Right renal cortex interstitium (tissue), 3 donors: Measurements from ENCODE around the gene ABLIM2. TPM values are rescaled to one million over a fixed set of nuclear protein-coding genes. Genes with fewer than 3 reads are reported as not detected.
"Not testable (repeated sequence)": the region's sequence is repeated elsewhere in the genome, so short reads cannot be mapped to it uniquely, and the experiment has no call there.

ENCODE experiments used
- DNase-seq, 3 donors: peaks; one replicate each; pipeline ENCODE4 v3.0.0-alpha.2; 2013; ENCODE audit warnings: low read depth in 3 of 3, low spot score in 2 of 3
- polyA plus RNA-seq, 3 donors: library from polyadenylated mRNA; unstranded; fragments of 120-200 nt; gene quantifications; one replicate each; pipeline ENCODE4 v1.2.1, GENCODE V29; 2013; ENCODE audit not compliant: insufficient read length in 3 of 3

The ABLIM2 gene
- polyA plus RNA-seq, 3 donors = 6.5 to 7.2 (median 6.9) TPM

DNA sequence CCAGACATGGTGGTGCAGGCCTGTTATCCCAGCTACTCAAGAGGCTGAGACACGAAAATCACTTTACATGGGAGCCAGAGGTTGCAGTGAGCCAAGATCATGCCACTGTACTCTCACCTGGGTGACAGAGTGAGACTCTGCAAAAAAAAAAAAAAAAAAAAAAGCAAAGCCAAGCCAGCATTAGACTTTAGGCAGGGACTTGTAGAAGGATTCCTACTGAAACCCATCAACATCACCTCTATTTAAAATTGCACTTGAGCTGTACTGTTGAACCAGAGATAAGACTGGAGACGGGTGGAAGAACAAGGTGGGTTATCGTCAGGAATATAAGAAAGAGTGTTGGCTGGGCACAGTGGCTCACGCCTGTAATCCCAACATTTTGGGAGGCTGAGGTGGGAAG, 203.2 kb downstream of the ABLIM2 start:
- no peak for DNase-seq

DNA sequence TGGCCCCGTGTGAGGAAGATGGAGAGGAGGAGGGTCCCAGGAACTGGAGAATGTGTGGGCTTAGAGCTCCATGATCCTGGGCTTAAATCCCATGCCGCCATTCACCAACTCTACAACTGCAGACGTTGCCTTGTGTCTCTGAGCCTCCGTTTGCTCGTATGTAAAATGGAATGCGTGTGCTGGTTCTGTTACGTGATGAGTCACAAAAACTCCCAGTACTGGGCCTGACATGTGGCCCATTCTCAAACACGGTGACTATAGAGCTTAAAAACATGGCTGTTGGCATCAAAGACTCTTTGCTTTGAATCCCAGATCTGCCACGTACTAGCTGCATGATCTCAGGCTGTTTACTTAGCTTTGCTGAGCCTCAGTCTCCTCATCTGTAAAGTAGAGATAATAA, 206.0 kb downstream of the ABLIM2 start:
- DNase-seq = no peak

DNA sequence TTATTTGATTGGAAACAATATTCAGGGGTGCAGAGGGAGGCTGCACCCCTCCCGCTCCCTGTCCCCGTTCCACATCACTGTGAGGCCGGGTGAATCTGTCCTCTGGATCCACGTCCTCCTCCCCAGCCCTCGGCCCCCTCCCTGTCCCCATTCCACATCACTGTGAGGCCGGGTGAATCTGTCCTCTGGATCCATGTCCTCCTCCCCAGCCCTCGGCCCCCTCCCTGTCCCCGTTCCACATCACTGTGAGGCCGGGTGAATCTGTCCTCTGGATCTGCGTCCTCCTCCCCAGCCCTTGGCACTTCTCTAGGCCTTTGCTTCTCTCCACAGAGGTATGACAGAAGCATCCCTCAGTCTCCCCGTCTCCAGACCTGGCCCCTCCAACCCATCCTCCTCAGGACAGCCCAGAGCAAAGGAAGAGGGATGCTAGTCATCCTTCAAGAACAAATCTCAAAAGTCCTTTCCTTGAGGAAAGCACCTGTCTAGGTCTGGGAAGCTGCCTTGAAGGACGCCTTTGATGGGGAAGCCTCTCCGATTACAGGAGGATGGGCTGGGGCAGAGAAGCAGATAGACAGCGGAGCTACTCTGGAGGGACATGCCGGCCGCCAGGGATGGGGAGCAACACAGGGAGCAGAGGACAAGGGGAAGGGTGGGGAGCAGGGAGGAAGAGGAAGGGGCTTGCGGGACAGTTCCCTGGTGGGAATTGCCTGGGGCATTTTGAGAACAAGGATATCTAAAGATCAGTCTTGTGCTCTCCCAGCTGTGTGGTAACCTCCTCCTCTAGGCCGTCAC, 208.1 kb downstream of the ABLIM2 start:
- no peak for DNase-seq

DNA sequence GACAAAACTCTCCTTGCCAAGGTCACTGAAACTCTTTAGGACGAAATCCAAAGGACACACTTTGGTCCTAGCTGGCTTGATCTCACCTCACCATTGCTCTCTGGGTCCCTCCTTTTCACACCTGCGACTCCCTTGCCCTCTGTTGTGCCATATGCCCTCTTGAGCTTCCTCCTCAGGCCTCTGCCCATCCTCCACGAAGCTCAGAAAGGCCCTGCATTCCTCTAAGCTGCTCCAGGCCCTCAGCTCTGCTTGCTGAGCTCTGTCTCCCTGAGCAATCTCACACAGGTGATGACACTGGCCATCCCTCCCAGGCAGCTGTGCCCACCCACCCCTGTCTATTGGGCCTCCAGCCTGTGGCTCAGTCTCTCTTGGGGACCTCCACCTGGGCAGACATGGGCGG, 208.9 kb downstream of the ABLIM2 start:
- DNase-seq = no peak

DNA sequence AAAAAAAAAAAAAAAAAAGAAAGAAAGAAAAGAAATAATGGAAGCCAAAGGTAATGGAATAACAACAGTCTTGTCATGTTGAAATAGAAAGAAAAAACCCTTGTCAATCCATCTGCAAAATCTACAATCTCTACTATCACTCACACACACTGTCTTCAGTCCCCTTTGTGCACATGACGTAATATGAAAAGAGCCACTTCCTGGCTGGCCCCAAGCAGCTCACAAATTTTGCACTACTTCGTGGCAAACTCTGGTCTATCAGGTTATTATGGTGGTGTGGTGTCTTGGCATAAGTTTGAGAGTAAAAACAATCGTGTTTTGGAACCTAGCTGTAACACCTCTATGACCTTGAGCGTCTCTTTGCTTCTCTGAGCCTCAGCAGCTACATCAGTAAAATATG, 210.7 kb downstream of the ABLIM2 start:
- no peak for DNase-seq

DNA sequence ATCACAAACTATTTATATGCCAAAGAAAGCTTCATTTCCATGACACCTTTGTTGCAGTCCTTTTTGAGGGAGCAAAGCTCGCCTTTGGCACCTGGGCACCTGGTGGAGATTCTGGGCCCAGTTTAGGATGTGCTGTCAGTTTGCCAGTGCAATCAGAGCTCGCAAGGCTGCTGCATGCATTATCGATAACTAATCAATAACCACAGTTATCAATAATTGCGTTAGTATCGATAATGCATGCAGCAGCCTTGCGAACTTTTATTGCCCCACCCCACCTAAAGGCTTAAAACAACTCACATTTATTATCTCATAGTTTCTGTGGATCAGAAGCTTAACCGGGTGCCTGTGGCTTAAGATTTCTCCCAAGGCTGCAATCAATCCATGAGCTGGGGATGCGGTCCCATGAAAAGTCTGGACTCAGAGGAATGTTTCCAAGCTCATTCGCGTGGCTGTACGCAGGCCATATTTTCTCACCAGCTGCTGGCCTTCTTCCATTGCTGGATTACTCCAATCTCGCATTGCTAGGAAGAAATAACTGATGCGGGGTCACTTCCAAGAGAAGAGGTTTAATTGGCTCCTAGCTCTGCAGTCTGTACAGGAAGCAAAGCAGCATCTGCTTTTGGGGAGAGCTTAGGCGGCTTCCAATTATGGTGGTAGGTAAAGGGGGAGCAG, 212.8 kb downstream of the ABLIM2 start:
- DNase-seq = no peak

DNA sequence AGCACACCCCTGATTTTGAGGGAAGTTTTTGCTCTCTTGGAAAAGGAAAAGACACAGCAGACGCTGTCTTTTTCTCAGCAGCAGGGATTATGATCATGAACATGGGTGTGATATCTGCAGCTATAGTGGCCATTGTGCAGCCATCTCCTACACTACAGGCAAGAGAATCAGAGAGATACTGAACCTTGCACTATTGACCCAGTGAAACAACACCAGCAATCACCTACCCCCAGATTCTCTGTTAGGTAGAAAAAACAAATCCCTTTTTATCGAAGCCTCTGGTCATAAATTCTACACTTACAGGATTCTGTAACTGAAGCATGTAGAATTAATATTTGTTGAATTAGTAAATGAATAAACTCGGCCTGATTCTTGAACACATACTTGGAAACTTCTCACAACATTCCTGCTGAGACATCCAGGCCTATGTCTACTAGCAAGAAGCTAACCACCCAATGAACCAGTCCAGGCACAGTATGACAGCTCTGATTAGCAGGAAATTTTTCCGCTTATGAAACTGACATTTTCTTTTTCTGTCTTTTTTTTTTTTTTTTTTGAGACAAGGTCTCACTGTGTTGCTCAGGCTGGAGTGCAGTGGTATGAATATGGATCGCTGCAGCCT, 213.9 kb downstream of the ABLIM2 start:
- DNase-seq = no peak

DNA sequence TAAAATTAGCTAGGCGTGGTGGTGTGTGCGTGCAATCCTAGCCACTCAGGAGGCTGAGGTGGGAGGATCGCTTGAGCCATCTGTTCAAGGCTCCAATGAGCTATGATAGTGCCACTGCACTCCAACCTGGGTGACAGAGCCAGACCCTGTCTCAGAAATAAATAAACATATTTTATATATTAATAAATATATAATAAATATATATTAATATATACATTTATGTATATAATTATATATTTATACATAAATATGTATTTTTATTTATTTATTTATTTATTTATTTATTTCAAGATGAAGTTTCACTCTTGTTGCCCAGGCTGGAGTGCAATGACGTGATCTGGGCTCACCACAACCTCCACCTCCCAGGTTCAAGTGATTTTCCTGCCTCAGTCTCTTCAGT, 214.9 kb downstream of the ABLIM2 start:
- not testable (repeated sequence) for DNase-seq

DNA sequence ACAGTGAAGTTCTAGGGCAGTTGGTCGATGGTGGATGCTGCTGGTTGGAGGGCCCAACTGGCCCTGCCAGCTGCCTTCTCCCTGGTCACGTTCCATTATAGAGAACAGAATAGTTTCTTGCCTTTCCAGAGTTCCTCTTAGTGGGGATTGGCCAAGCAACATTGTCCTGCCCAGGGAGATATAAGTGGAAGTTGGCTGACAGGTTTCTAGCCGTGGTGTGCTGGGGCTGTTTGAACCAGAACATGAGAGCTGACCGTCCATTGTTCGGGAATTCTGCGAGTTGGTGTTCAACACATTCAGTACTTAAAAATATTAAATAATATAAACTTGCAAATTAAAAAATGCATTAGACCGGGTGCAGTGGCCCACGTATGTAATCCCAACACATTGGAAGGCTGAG, 215.4 kb downstream of the ABLIM2 start:
- no peak for DNase-seq

DNA sequence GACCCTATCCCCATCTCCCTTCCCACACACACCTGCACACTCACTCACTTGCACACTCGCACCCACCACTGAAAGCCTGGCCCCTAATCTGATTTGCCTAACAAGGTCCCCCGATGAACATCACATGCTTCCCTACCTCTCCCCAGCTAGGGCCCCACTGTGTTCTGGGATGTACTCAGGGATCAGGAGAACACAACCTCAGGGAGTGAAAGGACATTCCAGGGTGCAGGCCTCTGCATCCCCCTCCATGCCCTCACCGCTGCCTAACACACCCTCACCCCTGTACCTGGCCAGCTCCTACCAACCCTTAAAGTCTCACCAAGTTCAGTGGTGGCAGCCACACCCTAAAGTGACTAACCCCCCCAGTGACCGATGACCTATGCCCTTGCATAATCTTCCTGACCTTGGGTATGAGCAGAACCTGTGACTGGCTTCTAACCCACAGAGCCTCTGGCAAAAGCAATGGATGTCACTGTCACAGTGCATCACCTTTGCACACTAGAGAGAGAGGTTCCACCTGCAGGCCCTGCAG, 216.6 kb downstream of the ABLIM2 start:
- no peak for DNase-seq

DNA sequence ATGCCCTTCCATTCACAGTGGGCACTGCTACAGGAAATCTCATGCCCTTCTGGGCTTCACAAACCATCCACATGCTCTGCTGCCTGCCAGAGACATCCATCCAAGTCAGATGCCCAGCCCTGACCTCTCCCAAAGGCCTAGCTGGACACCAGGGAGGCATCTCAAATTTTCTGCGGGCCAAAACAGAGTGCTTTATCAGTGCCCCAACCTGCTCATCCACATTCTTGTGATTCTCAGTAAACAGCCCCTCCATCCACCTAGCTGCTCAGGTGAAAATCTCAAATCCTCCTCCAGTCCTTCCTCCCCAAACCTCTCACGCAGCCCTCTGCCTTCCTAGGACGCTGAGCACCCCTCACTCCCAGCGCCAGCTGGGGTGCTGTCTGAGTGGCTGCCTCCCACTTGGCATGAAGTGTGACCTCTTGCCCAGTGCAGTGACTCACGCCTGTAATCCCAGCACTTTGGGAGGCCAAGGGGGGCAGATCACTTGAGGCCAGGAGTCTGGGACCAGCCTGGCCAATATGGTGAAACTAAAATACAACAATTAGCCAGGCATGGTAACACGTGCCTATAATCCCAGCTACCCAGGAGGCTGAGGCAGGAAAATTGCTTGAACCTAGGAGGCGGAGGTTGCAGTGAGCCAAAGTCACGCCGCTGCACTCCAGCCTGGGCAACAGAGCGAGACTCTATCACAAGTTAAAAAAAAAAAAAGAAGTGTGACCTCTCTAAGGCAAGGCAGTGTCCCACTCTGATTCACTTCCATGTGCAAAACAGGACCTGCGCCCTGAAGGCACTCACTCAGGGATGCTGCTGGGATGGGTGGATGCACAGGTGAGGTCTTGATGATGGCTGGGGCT, 217.3 kb downstream of the ABLIM2 start:
- DNase-seq = no peak

DNA sequence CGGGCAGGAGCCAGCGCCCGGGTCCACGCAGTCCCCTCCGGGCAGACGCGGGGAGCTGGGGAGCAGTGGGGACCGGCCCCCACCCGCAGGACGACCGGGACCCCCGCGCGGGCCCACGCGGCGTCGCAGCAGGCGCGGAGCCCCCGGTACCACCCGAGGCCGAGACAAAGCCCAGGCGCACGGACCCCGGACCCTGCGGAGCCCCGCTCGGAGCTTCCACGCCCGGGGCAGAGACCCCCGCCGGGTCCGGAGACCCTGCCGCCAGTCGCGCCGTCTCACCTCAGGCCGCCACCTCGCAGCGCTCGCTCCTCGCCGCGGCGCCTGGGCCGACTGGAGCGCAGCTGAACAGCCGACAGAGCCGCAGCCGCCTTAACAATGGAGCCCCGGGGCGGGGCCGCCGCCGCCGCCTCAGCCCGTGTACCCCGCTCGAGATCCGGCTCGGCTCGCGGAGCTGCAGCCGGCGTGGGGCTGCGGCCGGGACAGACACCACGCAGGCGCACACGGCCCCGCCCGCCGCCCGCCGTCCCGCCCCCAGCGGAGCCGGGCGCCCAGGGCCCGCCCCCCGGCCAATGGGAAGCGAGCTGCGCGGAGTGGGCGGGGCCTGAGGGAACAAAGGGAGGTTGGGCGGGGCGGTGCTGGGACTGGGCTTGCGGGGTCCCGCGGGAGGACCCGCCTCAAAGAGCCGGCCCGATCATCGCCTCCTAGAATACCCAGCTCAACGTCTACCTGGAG, 219.1 kb downstream of the ABLIM2 start, which contains the start of gene AFAP1:
TSS of gene AFAP1 (minus strand) at position 485 of the 732 bp plus-strand sequence. CDS start 67,783 bp downstream, outside the sequence.
- peak in 2 of 3 donors; percentile 82 to 84 for DNase-seq

DNA sequence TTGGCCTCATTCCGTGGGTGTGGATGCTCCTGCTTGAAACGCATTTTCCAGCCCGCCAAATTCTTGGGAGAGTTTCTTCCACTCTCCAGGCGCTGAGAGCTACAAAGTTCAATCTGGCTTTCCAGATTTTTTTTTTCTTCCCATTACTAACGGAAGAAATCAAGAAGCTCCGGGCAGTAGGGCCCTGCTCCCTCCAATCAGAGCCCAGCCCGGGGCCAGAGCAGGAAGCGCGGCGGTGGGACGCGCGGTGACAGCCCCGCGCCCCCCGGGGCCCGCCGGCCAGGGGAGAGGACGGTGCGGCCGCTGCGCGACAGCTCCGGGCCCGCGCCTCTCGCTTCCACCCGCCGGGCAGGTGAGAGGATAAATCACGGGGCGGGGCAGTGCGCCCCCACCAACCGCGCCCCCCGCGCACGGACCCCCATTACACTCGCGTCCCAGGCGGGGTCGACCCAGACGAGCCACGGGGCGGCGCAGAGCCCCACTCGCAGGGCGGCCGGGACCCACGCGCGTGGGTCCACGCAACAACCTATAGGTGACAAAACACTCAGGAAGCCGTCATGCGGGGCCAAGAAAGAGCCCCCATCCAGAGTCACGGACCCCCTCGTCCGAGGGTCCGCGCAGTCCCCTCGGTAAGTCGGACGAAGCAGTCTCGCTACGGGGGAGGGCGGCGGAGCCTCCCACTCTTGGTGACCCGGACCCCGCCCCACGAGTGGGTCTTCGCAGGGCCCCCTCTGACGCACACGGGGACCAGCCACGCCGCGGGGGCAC, 219.8 kb downstream of the ABLIM2 start:
- no peak for DNase-seq

DNA sequence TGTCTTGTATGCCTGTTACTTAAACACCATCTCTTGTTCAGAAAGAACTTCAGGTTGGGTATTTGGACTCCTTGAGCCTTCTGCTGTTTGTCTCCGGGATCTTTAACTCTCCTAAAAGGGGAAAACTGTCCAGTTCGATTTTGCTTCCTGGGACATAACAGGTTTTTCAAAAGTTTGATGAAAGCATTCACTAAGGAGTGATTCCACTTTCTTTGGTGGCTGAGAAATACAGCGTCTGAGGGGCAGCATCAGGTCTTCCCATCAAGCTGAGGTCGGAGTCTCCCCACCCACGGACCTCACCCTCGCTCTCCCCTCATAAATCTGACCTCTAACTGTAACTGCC, 220.4 kb downstream of the ABLIM2 start:
- DNase-seq = no peak

DNA sequence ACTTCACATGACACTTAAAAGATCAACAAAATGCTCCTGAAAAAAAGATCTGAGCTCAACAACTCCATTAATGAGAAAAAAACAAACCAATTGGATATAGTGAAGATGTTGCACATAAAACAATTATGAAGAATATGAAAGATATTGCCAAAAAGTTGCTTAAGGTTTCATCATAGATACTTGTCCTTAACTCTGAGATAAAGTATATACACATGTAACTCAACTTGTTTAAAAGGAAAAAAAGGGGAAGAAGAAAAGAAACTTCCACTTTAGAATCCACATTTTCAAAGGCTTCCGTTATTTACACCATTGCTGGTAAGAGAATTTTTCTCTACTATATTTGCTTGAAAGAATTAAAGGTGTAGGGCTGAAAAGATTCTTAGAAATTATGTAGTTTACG, 221.6 kb downstream of the ABLIM2 start:
- DNase-seq = no peak

DNA sequence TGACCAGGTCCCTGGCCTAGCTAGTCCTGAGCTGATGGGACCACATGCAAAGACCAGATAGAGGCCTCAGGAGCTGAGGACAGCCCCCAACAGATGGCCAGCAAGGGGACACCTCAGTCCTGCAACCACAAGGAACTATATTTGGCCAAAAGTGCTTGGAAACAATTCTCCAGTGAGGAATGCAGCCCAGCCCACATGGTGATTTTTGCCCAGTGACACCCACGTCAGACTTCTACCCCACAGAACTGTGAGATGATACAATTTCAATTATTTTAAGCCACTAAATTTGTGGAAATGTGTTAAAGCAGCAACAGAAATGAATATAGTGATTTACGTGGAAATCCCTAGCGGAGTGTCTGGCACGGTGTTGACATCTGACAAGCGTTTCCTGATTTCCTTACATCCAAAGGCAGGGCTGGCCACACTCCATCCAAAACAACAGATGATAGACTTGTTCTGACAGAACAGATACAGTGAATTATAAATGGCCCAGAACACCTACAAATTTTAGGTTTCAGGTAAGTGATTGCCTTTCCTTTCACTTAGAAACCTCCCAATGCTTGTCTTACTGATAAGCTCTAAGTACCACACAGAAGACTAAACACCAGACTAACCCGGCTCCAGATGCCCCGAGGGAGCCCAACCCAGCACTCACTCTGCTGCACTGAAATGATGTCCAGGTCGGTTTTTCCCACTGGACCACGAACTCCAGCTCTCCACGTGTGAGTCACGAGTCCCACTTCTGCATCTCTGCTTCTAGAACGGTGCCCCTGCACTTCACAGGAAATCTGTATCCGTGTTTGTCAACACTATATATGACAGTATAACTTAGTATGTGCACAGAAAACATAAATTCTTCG, 224.7 kb downstream of the ABLIM2 start:
- no peak for DNase-seq

DNA sequence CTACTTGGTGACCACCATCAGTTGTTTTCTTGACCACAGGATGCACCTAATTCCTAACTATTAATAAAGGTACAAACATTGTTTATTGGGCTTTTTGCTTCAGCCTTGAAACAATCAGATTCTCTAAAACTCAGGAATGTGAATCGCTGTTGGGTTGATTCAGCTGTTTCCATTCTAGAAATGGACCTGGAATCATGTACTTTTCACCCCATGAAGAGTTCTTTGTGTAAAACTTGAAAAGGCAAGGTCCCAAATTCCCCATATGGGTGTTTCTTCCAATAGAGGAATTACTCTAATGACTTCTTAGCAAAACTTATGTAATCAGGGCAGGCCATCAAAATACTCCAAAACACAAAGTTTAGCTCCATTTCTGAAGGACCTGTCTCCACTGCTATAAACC, 226.3 kb downstream of the ABLIM2 start:
- no peak for DNase-seq
